Amygdala (tissue), 56 donors: ENCODE measurements around the gene PWWP2B.

Experiments used
- DNase-seq, 56 donors: peaks; one replicate each; lab custom pipeline; 2025; lab: John Stamatoyannopoulos, UW

Gene PWWP2B

DNA sequence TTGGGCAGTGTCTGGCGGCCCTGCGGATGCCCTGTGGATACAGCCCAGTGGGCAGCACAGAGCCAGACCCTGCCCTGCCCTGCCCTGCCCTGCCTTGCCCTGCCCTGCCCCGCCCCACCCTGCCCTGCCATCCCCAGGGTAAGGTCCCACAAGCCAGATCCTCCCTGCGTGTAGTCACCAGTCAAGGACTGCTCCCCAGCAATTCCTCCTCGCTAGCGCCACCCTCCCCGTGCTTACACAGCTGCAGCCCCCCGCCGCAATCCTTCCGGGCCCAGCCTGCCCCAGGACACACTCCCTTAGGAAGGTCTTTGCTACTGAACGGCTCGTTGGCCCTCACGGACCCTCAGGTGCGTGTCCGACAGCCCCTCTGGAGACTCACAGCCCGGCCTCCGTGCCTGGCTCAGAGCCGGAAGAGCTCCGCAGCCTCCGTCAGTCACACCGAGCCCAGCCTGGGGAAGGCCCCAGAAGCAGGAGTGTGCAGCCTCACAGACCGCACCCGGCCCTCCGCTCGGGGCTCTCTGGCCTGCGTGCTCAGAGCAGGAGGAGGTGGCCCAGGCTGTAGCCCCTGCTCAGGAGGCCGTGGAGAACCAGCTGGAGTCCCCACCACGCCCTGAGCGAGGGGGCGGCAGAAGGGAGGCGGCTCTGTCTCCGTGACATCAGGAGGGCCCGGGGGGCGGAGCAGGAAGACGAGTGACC lies 68.3 kb downstream of the PWWP2B start:
- no peak for DNase-seq

DNA sequence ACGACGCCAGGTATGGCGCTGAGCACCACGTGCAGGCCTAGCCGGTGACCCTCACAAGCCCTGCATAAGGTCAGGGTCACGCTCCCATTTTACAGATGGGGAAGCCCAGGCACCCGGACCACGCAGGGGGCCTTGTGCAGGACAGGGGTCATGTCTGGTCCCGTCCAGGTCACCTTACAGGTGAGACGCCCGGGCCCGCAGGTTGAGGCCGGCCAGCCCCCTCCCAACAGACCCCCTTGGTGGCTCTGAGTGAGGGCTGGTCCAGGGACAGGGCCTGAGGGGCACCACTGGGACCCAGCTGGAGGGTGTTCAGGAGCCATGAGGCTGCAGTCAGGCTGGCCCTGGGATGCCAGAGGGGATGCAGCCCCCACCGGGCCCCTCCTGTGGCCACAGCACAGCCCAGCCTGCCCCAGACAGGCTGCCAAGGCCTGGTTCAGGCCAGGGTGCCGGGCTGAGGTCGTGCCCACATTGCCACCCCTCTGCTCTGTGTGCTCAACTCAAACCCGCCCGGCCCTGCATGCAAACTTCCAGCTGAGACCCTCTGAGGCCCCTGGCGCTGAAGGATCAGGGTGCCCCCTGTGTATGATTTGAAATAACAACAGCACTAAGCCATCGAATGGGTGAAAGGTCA lies 69.0 kb downstream of the PWWP2B start:
- DNase-seq: no peak

- no peak for DNase-seq
Observed at GRCh38 chr10:132466520-132467463, 69.8 kb downstream of the PWWP2B start.
